GM18858 (cell line): ENCODE results near the gene ANTXR1.

Source experiments
- ATAC-seq: cut with Tn5 transposase; IDR thresholded peaks from one replicate; pipeline ENCODE4 v1.9.1; 2021; ENCODE audit not compliant: unreplicated experiment

The ANTXR1 gene

DNA sequence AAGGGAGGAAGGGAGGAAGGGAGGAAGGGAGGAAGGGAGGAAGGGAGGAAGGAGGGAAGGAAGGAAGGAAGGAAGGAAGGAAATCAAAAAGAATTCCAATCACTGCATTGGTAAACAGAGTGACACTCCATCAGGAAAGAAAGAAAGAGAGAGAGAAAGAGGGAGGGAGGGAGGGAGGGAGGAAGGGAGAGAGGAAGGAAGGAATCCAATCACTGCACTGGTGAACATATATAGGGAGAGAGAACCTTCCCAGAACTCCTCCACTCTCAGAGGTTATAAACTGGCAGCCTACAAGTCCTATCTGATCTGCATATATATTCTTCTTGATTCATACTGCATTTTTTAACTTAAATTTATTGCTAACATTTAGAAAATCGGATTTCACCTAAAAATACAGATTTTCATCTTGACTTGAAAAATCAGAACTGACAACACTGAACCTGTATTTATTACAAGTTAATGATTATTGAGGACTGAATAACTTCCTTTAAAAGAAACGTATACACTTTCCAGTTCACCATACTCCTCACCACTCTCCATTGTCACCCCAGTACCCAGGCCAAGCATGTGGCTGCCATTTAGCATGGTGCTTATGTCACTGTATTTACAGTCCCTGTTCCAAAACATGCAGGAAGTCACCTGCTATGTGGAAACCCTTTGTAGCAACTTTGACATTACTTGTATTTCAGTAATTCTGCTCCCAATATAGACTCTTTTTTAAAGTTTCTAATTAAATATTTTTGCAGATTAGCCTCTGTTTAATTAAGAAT, 83.5 kb downstream of the ANTXR1 start:
- ATAC-seq, result no peak

DNA sequence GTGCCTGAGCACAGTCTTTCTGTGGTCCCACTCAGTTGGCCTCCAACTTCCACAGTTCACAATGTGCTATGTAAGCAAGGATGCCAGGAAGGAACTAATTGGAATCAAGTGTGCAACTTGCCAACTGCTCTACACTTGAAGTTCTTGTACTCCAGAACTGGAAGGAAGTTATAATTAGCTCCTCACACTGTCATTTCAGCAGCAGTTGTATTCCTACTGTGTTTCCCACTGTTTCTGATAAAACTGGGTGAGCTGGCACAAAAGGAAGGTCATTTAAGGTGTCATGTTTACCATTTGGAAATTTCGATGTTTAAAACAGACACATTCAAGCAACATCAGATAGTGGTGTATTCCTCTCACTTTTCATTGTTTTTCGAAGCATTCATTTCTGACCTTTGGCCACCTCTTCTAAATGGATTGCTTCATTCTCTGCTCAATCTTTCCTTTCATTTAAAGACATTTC, 84.2 kb downstream of the ANTXR1 start:
- no peak for ATAC-seq

DNA sequence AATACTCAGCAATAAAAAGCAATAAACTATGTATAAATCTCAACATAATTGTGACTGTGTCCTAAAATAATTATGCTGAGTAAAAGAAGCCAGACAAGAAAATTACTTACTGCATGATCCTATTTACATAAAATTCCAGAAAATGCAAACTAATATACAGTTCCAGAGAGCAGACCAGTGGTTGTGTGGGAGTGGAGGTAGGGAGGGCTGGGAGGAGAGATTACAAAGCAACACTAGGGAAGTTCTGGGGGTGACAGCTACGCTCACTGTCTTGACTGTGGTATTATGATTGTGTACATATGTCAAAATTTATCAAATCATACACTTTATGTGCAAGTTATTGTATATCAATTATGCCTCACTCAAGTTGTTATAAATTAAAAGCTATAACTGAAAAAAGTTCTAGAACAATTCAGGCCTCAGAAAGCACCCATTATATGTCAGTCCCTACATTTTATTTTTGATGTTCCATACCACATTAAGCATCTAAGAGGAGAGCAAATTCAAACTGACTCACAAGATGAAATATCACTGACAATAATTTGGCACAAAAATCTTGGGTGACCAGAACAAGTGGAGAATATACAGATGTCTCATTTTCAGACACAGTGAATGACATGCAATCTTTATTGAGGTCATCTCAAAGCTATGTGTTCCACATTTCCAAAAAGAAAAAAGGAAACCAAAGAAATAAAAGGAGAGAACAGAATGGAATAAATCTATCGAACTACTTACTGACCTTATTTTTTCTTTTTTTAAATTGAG, 85.1 kb downstream of the ANTXR1 start:
- no peak for ATAC-seq

DNA sequence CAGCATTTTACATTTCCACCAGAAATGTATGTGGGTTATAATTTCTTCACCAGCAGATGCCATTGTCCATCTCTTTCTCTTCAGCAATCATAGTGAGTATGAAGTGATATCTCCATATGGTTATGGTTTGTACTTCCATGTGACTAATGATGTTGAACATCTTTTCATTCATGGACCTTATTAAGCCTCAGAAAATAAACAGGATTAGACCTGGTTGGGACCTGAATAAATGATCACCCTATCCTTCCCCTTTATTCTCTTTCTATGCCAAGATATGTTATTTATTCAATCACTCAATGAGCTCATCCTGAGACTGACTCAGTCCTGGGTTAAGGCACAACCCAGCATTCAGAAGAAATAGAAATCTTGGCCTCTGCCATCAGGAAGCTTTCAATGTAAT, 86.6 kb downstream of the ANTXR1 start:
- ATAC-seq, result no peak

DNA sequence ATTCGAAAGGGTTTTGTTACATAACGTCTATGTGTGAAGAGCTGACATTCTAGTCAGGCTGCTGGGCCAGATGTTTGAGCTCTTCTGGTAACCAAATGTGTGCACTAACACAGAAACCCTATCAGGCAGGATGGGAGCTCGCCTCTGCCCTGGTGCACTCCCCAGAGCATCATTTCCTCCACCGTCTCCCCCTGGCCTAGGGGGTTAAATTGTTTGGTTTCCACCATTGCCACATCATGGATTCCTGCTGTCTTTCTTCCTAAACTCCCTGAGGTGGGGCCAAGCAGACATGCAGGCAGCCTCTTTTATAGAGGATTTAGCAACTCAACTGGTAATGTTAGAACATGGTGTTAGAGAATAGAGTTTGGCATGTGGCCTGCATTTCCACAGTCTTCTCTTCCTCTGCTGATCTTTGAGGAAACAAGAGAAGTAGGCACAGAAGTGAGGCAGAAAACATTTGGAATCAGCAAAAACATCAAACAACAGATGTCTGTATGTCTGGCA, 87.3 kb downstream of the ANTXR1 start:
- no peak for ATAC-seq

DNA sequence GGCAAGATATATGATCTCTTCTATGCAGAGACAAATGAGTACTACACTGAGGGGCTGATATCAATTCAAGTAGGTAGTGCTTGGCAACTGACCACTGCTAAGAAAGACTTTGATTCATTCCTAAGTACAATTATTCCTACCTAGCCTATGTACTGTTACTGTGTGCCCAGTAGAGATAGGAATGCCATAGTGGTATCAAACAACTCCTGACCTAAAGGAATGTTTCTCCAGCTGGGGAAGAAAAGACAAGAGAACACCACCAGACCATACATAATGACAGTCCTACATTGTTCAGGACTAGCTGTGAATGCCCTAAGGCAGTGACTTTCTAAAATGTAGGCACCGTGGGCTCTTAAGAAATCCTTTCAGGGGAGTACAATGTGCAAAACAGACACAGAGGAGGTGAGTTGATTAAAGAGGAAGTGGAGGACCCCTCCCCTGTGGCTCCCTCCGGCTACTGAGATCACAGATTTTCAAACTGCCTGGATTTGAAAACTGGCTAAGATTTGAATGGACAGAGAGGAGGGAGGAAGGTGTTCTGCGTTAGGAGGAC, 89.1 kb downstream of the ANTXR1 start:
- no peak for ATAC-seq

DNA sequence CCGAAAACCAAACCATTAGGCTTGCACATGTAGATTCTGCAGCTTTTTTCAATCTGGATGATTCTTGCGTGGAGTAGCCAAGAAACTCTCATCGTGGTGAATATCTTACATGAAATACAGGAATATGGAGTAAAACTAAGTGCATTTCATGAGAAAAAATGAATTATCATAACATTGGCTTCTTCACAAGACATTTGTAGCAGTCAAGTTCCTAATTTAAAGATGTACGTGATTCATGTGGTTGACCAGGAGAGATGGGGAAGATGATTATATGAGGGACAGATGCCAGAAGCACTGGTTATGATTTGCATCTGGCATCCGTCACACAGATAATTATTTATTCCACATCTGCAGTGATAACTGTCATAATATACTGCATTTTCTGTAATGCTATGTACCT, 90.4 kb downstream of the ANTXR1 start:
- no peak for ATAC-seq

DNA sequence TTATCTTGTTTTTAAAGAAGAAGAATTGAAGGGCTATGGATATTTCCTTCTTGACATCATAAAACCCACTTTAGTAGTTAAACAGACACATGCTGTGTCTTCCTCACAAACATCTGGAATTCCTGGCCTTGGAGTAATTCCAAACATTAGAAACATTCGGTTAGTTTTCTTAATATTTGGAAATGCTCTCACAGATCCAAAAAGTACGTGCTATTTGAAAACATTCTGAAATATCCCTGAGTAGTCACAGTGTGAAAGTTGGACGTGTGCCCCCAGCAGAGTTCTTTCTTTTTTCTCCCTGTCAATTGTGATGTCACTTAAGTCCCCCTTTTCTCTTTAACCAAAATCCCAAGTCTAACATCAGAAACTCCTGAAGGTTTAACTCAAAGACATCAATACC, 91.3 kb downstream of the ANTXR1 start:
- ATAC-seq, result no peak

DNA sequence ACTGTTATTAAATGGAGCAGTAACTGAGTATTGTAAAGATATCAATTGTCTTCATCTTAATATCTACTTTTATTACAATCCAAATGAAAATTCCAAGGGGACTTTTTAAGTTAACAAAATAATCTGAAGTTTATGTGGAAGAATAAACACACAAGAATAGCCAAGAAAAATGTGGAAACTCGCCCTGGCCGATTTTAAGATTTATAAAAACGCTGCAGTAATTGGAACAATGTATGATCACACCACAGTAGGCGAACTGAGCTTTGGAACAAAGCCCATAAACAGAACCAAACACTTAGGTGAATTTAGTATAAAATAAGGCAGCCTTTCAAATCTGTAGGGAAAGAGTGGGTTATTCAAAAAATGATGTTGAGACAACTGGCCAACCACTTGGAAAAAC, 96.3 kb downstream of the ANTXR1 start:
- no peak for ATAC-seq

DNA sequence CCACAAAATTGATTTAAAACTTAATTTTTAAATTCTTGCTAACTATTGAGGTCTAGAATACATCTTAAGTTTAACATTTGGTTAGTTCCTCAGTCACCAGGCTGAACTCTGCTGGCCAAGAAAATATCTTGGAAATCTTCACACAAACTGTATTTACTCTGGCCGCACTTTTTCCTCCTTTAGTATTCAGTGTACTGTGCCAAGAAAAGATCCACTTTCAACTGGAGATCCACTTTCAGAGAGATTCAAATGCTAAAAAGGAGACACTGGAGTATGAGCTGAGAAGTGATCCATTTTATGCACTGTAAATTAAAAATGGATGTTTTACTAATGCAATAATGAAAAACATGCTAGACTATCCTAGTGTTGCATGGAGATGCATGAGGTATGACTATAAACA, 98.1 kb downstream of the ANTXR1 start:
- no peak for ATAC-seq

DNA sequence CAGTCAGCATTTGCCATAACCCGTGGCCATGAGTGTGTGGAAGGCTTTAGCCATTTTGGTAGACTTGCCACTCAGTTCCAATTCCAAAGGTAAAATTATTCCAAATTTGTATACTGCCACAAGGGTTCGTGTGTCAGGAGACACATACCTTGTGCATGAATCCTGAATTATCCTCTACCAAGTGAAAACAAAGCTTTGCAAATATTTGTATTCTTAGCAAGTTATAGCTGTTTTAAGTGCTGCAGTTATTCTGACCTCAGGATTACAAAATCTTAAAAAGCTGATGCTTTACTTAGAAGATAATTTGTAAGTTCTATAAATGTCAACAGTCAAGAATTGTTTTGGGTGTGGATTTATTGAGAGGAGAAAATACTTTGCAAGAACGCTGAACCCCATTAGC, 100.6 kb downstream of the ANTXR1 start:
- no peak for ATAC-seq

DNA sequence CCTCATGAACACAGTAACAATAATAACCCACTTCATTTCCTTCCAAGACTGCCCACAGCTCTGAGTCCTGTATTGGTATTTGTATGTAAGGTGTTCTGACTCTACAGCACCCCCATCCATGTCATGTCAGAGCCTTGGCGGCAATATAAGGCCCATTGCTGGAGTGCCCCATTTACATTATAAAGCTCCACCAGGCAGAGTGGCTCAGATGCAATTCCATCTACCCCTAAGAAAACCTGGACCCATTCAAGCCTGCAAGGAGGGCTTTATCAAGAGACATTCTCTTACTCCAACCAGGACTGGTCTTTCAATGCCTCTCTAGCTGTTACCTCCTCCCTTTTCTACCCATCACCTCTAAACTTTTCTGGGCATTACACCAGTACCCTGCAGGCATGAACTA, 101.6 kb downstream of the ANTXR1 start:
- no peak for ATAC-seq

DNA sequence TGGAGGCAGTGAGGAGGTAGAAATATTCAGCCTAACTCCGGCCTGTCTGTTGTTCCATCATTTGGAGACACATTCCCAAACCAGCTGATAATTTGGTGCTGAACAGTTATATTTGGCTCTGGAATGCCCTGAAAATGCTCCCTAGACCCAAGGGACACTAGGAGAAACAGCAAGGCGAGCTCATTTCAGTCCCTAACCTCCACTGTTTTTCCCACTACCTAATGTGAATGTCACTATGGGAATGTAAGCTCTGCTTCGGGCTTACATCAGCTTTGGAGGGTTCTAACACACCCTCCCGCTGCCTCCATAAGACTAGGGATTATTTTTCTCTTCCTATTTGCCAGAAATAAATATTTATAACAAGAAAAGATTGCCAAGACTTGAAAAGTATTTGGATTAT, 103.5 kb downstream of the ANTXR1 start:
- no peak for ATAC-seq

DNA sequence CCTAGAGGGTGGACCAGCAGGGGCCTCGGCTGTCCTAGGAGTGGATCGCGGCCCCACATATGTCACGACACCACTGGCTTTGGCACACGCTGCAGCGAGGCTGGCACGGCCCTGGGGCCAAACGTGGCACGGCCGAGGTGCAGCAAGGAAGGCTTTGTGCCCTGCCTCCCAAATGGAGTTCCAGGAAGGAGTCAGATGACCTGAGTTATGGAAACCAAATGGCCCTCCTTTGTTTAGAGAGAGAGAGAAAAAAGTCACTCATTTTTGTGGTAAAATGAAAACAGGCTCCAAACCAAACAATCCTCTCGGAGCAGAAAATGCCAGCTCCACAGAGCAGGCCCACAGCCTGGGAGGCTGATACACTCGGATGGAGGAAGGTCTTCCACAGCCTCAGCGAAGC, 105.6 kb downstream of the ANTXR1 start:
- ATAC-seq, result no peak

DNA sequence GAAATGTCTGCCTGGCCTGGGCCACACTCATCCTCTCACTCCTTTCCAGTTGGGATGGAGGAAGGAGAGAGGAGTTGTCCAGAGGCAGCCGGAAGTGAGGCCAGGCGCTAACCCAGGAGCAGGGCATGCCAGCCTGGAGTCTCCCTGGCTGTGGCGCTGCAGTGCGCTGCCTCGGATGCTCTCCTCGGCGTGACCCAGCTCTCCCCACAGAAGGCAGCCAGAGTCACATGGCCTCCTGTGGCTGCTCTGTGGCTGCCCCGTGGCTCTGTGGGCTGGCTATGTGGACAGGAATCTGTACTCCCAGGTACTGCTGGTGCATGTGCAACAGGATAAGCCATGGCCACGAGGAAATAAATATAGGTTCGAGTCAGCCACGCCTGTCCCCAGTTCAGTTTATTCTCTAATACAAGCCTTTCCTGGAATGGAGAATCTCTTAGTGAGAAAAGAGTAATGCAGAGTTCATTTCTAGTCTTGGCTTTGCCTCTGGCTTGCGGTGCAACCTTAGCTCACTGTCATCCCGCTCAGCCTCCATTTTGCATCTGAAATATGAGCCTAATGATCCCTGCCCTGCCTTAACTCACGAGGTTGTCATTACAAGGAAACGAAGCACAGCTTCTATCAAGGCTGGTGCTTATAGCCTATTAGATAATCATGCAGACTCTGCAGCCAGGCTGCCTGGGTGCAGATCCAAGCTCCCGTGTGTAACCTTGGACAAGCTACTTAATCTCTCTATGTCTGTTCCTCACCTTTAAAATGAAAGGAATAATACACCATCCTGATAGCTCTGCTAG, 106.3 kb downstream of the ANTXR1 start:
- no peak for ATAC-seq

DNA sequence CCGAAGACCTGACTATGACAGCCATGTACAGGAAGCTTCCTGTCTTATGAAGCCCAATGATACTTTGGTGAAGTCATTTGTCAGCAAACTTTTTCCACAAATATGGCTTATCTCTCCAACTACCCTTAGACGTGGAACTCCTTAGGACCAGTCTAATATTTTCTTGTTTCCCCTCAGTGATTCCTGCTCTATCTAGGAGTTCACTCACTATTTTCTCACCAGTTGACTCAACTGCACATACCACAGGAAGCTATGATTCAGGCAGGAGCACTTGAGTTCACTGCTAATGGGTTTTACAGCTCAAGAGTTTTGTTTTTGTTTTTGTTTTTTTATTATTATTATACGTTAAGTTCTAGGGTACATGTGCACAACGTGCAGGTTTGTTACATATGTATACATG, 109.3 kb downstream of the ANTXR1 start:
- no peak for ATAC-seq

DNA sequence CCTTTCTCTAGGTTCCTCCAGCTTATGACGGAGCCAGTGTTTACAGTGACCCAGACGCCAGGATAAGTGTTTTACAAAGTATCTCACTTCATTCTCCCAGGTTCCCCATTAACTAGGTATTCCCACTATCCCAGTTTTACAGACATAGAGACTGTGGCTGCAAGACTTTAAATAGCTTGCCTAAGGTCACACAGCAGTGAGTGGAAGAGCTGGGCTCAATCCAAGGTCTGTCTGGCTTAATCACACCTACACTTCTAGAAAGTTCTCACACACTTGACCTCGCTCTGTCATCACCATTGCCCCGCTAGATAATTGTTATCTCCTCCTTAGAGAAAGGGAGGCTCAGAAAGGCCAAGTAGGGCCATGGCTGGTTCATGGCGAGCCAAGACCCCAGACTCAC, 110.2 kb downstream of the ANTXR1 start:
- no peak for ATAC-seq

DNA sequence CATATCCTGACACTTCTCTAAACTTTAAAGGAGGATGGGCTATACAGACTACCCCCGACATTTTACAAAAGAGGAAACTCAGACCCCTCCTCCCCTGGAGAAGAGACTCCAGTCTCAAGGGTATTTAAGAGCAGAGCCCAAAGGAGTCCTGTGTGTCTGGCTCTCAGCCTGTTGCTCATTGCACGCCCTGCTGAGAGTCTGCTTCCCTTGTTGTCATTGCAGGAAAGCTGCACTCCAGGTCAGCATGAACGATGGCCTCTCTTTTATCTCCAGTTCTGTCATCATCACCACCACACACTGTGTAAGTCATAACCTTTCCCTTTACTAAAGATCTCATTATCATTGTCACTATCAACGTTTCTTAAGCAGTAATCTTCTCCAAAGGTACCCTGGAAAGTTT, 111.4 kb downstream of the ANTXR1 start:
- no peak for ATAC-seq

DNA sequence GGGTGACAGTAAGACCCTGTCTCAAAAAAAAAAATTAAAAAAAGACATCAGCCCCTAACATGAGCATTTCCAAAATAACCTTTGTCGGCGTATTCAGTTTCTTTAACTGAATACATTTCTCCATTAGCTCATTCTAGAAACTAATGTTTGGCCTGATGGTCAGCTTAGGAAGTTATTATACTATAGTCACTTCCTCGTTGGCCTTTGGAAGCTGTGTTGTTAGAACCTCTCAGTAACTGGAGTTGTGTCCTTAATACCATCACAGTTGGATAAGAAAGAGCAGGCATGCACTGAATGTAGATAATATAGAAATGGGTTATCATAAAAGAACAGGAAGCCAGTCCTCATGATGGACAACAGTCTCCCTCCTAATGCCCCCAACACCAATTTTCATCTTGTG, 112.8 kb downstream of the ANTXR1 start:
- no peak for ATAC-seq

DNA sequence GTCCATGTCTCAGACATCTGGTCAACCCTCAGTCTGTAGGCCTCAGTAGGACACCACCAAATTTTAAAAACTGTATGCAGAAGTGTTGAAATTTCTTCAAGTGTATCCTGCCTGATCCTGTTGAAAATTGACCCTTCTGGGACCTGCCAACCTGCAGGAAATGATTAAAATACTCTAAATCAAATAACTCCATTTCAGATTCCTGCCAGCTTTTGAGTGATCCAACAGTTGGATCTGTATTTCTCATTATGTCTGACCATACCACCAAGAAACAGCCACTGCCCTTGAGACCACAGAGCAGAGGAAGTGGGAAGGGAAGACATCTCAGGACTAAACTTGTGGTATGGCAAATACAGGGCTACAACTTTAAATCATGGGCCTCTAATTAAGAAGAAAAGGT, 113.4 kb downstream of the ANTXR1 start:
- no peak for ATAC-seq

DNA sequence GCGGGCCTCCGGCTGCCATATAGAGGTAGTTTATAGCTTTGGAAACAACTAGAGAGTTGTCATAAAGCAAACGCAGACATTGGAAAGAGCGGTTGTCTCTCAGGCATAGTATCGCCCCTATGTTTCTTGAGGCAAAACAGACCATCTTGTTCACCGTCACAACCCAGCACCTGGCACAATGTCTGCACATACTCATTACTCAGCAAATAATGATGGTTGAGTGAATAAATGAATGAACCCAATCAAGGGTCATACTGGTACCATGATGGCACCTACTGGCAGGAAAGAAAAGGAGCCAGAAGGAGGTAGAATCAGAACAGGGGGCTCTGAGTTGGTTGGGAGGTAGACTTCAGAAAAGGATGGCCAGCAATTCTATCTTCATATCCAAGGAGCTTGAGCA, 118.5 kb downstream of the ANTXR1 start:
- ATAC-seq, result no peak
